NCI-H2227 (cell line): ENCODE data around the gene DPM3.
"Not testable (repeated sequence)": the region's sequence is repeated elsewhere in the genome, so short reads cannot be mapped to it uniquely, and the experiment has no call there.

Experiments used
- DNase-seq: peaks from one replicate; lab custom pipeline; 2025; ENCODE audit not compliant: unreplicated experiment; lab: John Stamatoyannopoulos, UW

The DPM3 gene

DNA sequence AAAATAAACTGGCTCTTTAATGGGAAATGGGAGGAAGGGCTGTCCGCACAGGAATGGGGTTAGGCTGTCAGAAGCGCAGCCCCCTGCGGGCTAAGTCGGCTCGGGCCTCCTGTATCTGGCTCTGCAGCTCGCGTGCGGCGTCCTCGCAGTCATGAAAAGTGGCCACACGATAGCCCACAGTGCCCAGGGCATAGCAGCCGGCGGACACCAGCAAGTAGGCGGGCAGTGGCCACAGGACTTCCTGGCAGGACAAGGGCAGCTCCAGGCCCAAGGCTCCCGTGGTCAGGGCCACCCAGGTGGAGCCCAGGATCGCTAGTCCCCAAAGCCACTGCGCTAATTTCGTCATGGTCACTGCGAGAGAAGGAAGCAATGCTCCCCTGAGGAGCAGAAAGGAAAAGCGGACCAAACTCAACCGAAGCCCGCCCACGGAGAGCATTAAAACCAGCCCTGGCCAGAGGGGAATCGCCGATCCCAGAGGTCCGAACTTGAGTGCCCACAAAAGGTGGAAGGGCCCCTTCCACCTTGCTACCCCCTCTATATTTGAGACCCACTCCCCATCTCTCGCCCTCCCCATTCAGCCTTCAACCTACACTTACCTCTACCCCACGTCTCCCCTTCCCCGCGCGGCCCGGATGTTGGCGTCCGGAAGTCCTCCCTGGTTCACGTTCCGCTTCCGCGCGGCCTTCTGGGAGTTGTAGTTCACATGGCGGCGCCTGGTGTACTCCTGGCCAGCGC is at the start of gene DPM3:
Gene DPM3 (minus strand): TSS at position 637 of the 735 bp plus-strand sequence. CDS start 291 bp downstream, at position 346.
- peak; percentile 92 for DNase-seq

- not testable (repeated sequence) for DNase-seq
Observed at GRCh38 chr1:155189926-155190325, 49.6 kb upstream of the DPM3 start.

DNA sequence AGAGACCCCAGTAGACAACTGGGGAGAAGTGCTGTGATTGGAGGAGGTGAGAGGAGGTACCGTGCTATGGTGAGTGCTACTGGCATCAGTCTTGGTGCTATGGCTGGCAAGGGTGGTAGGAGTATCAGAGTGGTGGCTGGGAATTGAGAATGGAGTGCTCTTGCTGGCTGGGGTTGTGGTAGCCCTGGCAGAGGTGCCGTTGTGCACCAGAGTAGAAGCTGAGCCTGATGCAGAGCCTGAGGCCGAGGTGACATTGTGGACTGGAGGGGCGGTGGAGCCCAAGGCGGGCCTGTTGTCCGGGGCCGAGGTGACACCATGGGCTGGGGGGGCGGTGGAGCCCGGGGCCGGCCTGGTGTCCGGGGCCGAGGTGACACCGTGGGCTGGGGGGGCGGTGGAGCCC is 47.9 kb upstream of the DPM3 start:
- DNase-seq: no peak

- no peak for DNase-seq
Observed at GRCh38 chr1:155187456-155187891, 47.1 kb upstream of the DPM3 start.

GRCh38 chr1:155186794-155187455 is 46.6 kb upstream of the DPM3 start:
- DNase-seq: no peak

DNA sequence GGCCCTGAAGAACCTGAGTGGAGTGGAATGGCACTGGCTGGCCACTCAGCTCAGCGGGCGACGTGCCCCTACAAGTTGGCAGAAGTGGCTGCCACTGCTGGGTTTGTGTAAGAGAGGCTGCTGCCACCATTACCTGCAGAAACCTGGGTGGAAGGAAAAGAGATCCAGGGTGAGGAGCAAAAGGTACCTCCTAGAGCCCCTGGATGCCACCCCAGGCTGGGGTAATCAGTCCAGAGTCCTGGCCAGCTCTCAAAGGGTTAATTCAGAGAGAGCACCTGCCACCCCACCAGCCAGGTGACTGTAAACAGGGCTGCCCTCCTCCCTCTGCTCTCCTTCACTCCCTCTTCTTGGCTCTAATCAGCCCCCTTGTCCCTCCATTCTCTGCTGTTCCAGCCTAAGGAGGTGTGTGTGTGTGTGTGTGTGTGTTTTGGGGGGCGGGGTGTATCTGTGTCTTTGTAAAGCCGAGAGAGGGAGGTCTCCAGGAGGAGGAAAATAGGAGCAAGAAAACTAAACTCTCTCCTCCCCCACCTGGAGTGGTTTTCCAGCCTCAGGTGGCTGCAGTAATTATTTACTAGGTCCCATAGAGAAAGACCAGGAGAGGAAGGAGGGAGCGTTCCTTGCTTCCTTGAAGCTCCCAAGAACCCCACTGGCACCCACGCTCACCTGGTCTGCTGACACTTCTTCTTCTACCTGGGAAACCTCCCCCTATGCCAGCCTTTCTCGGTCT is 45.9 kb upstream of the DPM3 start:
- peak; percentile 49 for DNase-seq

DNA sequence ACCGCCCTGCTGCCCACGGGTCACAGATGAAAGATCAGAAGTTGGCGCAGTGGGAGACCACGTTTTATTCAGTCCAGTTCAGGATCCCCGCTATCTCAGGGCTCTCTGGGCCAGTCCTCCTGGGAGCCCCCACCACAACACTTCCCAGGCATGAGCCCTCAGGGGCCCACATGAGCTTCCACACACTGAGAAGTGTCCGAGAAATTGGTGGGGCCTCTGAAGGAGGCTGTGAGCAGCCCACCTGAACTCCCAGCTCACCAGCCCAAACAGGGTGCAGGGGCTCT is 45.4 kb upstream of the DPM3 start:
- no peak for DNase-seq

DNA sequence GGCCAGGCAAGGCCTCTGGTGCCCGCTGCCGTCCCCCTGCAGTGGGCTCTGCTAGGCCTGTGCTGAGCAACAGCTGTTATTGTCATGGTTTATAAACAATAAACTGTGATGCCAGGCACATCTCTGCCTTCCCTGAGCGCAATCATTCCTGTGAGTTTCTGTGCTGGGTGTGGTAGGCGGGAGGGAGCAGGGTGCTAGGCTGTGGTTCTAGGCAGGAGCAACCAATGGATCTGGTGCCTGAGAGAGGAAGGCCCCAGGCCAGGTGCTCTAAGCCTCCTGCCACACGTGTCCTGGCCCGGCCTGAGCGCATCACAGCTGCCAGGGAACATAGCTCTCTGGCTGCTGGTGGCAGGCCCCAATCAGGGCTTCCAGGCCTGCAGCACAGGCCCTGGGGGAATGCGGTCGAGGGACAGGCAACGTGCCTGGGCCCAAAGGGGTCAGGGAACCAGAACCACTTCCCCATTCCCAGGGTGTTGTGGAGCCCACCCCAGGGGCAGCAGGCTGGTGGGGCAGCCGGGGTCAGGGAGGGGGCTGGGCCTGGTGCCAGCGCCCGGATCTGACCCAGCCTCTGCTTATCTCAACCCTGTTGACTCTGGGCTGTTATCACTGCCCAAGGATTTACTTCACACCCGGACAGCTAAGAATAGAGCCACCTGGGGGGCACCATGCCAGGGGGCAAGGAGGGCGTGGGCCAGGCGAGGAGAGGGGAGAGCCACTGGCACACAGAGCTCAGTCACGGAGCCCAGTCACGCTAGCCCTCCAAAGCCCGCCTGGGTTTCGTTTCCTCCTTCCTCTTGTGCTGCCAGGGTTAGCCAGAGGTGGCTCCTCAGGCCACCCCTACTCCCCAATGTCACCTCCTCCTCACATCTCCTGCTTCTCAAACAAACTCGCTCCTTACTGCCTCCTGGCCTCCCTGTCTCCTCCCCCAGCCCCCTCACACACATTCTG is 44.8 kb upstream of the DPM3 start:
- no peak for DNase-seq

GRCh38 chr1:155184351-155184811 is 44.0 kb upstream of the DPM3 start:
- DNase-seq: no peak

GRCh38 chr1:155183775-155184221 is 43.5 kb upstream of the DPM3 start:
- DNase-seq: no peak

- DNase-seq: no peak
Observed at GRCh38 chr1:155182052-155182550, 41.8 kb upstream of the DPM3 start.

DNA sequence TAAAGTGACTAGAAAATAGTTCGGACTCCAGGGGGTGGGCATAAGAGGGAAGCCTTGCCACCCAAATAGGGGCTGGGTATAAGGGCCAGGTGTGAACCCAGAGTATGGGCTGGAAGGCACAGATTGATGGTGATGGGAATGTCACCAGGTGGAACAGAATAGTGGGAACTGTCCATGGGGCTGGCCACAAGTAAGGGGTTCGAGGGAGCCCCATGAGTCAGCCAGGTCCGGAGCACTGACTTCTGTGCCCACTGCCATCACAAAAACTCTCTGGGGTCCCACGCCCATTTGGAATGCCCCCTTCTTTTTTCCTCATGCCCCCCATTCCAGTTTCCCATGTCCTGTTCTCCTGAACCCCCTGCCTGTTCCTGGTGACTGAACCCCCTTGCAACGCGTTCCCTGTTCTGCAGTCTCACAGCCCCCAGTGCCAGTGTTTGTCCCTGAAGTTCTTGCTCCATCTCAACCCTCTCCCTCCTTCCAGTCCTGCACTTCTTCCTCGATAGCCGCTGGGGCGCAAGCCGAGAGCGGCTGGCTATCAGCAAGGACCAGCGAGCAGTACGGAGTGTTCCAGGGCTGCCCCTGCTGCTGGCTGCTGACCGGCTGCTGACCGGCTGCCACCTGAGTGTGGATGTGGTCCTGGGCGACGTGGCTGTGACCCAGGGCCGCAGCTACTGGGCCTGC is 41.2 kb upstream of the DPM3 start:
- DNase-seq: no peak

- no peak for DNase-seq
Observed at GRCh38 chr1:155179112-155180031, 39.0 kb upstream of the DPM3 start.

- DNase-seq: no peak
Observed at GRCh38 chr1:155178441-155179111, 38.2 kb upstream of the DPM3 start.

GRCh38 chr1:155177918-155178281 is 37.6 kb upstream of the DPM3 start:
- no peak for DNase-seq

GRCh38 chr1:155177192-155177917 is 37.0 kb upstream of the DPM3 start:
- no peak for DNase-seq

- DNase-seq: peak; percentile 86
Observed at GRCh38 chr1:155176544-155177071, 36.3 kb upstream of the DPM3 start.
